Effector CD8-positive, alpha-beta T cell (primary cell): ENCODE measurements around the gene GTPBP1.

Source experiments
- DNase-seq: peaks from one replicate; lab custom pipeline; 2025; lab: John Stamatoyannopoulos, UW

Gene GTPBP1

DNA sequence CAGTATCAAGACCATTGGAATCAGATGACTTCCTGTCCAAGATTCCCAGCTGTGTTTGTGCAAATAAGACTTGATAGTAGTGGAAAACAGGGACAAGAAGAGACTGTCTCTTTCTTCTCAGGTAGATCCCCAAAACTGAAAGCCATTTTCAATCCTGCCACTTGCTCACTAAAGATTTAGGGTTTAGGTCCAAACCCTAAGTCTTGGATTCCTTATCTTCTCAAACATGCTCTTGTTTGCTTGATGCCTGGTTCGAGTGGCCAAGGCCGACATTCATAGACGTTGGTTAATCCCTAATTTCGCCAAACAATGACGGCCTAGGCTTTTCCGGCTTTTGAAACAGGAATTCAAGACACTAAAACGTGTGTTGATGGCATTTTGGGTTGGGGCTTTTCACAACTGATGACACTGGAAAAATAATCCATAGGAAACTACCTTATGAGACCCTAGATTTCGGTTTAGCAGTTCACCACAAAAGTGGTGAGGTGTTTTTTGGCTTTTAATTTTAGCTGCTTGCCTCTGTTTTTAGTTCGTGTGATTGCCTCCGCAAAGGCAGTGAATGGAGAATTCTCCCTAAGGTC lies 1.0 kb upstream of the GTPBP1 start:
- no peak for DNase-seq

DNA sequence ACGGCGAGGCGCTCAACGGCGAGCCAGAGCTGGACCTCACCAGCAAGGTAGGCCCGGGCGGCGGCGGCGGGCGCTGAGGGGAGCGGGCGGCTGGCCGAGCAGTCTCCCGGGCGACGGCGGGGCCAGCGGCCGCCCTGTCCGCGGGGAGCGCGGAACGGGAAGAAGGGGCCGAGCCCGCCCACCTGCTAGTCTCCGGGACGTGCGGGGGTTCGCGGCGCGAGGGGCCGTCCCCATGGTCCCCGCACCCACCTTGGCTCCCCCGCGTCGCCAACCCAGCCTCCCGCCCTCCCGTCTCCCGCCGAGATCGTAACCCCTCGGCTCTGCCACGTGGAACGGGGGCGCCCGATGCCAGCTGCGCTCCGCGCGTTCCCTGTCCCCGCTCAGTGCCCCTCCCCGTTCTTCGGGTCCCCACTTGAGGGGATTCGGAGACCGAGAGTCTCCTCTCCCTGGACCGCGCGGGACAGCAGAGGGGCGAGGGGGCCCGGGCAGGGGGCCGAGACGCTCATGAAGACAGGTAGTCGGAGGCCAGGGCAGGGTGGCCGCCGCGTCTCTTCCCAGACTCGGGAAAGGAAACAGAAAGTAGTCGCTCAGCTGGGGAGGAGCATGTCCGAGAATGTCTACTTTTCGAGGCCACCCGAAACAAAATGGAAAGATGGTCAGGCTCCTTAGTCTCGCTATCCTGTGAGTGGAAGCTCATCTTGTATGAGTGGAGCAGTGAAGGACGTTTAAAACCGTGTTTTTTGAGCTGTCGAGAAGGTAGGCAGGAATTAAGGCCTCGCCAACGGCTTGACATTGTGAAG lies 557 bp downstream of the GTPBP1 start:
- peak; percentile 28 for DNase-seq

DNA sequence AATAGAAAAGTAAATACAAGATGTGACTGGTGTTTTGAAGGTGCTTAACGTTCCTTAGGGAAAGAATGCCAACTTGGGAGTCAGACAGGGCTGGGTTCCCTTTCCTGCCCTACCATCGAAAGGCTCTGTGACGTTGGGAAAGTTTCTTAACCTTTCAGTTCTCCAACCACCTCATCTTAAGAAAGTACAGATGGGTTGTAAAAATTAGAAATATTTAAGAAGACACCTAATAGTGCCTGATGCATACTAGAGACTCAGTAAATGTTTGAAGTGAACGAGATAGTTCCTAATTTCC lies 1.1 kb downstream of the GTPBP1 start:
- no peak for DNase-seq

DNA sequence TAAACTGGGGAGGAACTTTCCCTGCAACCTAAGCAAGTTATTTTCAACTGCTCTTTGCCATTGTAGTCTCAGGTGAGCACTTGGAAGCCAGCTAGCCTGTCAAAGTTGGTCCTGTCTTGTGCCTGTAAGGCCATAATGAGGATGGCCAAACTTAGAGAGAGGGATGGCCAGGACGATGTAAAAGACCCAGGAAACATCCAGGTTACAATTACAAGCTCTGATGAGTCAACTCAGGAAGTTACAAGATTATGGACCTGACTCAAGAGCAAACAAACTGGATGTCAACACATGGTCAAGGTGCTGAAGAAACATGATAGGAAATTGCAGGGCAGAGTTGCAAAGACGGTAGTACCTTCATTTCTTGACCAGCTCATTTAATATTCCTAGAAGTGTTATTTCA lies 1.6 kb downstream of the GTPBP1 start:
- DNase-seq = no peak

DNA sequence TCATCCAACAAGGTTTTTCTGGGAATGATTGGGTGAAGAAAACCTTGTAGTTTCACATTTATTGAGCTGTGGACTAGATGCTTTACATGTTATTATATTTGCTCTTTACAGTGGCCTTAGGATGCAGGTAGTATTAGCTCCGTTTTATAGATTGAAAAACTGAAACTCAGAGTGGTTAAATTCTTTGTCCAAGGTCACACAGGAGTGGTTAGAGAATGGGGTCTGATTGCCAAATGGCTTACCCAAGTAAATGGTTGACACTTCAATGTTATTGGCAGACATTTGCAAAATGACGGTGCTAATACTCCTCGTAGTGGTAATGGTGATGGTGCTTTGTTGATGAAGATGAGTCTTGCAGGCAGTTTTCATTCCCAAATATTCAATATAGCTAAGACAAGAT lies 2.2 kb downstream of the GTPBP1 start:
- no peak for DNase-seq

DNA sequence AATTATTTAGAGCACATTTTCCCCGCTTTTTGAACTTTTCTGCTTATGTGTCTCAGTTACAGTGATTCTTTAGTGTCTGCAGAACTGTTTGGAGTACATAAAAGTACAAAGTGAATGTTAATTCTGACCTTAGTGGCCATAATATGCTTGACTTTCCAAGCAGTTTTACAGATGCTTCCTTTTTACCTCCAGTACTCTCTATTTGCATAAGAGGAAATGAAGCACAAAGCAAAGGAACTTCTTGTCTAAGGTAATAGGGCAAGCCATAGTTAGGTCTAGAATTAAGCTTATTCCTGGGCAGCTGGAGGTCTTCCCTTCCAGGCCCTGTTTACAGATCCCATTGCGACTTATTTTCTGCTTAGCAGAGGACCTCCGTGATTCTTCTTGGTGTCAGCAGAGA lies 3.6 kb downstream of the GTPBP1 start:
- no peak for DNase-seq

DNA sequence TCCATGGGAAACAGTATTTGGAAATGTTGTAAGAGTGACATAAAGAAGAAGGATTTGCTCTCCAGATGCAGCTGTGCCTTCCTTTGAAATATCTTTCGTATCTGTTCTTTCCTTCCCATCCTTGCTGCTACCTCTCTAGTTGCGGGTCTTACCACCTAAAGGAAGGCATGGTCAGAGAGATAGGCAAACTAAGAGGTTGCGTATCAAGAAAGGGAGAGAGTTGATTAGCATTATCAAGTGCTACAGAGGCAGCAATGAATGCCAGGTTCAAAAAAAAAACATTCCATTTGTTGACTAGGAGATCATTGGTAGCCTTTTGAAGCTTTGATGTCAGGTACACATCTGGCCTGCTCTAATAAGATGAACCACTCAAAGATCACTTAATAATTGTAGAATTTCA lies 4.6 kb downstream of the GTPBP1 start:
- no peak for DNase-seq

DNA sequence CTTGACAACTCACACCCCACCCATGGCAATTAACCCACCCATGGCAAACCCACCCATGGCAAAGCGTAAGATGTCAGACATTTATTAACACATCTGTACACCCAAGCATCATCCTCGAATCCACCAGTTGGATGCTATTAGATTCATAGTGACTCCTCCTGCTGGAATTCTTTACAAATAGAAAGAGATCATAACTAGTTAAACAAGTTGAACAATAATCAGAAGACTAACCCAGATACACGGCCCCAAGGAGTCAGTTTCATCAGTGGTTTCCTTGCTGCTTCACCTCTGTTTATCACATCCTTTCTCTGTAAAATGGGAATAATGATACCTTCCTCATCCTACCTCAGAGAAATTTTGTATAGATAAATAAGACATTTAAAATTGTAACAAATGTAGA lies 5.1 kb downstream of the GTPBP1 start:
- no peak for DNase-seq

DNA sequence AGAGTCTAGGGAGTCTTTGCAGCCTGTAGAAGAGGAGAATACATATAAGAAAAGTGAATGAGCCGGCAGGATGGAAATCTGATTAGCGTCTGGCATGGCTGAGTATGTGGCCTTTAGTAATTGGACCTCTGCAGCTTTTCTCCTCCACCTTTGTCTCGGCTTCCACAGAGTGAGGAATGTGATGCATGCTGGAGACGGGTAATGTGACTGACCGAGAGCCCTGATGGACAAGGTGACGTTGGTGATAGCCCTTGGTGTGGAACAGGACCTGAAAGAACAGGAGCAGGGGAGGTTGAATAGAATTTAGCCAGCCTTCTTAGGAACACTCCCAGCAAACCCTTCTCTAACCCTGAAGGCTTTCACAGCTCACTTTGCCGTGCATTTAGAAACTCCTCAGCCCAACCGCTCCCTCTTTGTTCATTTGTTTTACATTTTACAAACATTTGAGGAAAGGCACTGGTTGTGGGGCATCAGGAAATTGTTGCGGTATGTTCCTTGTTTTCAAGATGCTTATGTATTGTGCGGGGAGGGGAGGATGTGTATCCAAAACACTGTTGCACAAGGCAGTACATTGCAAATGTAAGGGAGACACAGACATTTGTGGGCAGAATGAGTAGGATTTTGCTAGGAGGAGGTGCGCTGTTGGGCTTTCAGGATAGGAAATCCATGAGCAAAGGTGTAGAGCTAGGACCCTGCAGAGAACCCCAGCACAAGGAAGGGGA lies 6.9 kb downstream of the GTPBP1 start:
- DNase-seq = no peak

DNA sequence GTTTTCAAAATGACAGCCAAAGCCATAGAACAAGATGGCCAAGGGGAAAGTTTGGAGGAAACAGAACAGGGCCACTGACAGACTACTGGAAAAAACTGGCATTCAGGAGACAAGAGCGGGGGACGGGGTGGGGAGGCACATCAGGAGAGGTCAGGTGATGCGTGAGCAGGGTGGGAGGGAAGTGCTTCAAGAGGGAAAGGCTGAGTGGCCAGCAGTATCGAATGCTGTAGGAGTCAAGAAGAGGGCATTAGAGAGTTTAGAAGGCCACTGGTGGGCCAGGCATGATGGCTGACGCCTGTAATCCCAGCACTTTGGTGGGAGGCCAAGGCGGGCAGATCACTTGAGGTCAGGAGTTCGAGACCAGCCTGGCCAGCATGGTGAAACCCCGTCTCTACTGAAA lies 8.2 kb downstream of the GTPBP1 start:
- DNase-seq = no peak

DNA sequence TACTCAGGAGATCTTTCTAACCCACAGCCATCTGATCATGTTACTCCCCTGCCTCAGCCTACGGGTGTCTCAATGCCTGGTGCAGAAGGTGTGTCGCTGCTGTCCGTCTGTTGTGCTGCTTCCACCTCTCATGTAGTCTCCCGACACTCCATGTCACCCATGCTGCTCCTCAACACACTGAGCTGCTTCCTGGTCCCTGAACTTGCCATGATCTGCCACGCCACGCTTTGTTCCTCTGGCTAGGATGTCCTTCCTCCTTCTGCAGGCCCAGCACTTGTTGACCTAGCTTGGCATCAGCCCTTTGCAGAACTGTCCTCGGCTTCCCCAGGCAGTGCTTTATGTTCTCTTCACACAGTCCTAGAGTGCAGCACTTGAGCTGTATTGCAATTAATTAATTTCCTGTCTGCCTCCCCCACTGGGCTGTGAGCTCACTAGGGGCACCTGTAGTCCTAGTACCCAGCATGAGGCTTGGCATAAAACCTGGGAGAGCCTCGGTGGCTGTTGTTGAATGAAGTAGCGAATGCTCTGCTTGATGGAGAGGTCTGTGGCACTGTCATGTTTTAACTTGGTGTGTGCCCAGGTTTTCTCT lies 9.5 kb downstream of the GTPBP1 start:
- DNase-seq = no peak

DNA sequence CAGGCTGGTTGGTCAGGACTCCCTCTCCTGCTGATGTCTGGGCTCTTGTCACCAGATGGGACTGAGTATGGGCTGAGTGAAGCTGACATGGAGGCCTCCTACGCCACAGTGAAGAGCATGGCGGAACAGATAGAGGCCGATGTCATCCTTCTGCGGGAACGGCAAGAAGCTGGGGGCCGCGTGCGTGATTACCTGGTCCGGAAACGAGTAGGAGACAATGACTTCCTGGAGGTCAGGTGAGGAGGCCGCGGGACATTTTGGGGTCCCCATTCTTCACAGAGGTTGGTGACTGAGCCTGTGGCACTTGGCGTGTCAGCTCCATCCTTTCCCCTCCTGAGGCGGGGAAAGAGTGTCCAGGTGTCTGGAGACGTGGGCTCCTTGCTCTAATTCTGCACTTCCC lies 10.1 kb downstream of the GTPBP1 start:
- DNase-seq = no peak

DNA sequence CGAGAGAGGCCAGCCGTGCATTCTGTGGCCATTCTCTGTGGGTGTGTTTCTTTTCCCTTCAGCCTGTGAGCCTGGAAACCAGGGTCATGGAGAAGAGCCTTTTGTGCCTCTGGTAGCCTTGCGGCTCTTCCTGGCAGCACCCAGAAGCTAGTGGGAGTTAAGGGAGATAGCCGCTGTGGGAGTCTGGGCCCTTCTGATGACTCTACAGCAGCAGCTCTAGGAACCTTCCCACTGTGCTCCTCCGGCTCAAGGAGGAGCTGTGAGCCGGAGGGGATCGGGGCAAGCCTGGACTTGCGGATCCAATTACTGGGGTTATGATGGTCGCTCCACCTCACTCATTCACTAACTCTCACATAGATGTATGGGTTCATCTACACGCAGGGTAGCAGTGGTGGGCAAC lies 10.5 kb downstream of the GTPBP1 start:
- no peak for DNase-seq

DNA sequence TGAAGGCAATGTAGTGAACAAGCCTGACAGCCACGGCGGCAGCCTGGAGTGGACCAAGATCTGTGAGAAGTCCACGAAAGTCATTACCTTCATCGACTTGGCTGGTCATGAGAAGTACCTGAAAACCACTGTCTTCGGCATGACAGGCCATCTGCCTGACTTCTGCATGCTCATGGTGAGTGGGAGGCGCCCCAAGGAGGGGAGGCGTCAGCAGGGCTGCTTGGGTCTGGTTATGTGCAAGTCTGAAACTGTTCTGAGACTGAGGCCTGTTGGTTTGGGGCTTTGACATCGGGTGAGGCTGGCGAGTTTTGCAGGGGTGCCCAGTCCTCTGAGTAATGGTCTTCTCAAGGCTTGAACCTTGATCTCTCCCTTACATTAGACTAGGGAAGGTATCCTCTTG lies 11.1 kb downstream of the GTPBP1 start:
- no peak for DNase-seq

DNA sequence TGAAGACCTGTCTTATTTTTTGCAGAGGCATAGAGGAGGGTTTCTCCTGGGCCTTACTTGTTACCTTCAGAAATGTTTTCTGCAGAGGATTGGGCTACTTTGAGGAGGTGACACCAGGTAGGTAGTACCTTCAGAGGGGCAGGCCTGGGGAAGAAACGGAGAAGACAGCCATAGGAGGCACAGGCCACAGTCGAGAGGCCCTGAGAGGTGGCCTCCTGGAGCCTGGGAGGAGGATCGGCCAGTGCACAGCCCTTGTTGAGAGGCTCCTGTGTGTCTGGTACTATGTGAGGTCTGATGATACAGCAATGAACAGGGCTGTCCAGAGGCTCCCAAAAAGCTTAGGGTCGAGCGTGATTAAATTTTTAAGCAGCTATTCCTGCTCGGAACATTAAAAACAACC lies 11.5 kb downstream of the GTPBP1 start:
- DNase-seq = no peak

DNA sequence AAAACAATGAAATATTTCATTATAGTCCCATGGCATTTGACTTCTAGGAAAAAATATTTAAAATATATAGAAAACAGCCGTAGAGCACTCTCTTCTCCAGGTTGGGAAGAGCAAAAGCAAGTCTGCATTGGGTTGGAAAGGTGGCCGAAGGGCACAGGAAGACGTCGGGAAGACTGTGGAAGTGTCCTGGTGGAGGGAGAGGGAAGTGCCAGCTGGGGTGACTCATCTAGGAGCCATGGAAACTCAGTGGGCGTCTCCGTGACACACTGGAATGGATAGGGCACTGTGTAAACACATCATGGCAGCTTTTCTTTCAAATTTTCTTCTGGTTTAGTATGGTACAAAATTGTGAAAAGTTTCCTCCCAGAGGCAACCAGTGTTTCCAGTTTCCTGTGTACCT lies 12.7 kb downstream of the GTPBP1 start:
- DNase-seq = no peak

DNA sequence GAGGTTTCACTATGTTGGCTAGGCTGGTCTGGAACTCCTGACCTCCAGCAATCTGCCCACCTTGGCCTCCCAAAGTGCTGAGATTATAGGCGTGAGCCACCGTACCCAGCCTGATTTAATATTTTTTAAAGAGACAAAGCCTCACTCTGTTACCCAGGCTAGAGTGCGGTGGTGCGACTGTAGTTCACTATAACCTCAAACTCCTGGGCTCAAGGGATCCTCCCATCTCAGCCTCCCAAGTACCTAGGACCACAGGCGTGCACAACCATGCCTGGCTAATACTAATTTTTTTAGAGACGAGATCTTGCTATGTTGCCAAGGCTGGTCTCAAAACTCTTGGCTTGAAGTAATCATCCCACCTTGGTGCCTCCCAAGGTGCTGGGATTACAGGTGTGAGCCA lies 13.5 kb downstream of the GTPBP1 start:
- no peak for DNase-seq

DNA sequence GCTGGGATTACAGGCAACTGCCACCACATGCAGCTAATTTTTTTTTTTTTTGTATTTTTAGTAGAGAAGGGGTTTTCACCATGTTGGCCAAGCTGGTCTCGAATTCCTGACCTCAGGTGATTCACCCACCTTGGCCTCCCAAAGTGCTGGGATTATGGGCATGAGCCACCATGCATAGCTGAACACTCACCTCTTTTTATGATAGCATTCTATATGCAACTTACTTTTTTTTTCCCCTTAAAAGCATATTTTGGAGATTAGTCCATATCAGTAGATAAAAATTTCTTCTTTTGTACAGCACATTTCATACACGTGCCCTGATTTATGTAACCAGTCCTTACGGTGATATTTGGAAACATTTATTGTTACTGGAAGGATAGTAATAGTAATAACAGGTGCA lies 14.6 kb downstream of the GTPBP1 start:
- no peak for DNase-seq

DNA sequence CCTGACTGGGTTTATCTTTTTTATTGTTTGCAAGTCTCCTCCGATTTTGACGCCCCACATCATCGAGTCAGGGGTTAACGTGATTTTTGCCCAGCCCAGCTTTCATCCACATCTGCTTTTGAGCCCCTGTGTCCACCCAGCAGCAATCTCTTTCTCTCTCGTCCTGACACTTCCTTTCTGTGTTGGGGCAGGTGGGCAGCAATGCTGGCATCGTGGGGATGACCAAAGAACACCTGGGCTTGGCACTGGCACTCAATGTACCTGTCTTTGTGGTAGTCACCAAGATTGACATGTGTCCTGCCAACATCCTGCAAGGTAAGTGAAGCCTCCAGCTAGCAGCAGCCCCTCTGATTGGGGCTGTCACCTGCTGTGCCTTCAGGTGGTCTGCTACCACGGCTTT lies 15.8 kb downstream of the GTPBP1 start:
- no peak for DNase-seq

DNA sequence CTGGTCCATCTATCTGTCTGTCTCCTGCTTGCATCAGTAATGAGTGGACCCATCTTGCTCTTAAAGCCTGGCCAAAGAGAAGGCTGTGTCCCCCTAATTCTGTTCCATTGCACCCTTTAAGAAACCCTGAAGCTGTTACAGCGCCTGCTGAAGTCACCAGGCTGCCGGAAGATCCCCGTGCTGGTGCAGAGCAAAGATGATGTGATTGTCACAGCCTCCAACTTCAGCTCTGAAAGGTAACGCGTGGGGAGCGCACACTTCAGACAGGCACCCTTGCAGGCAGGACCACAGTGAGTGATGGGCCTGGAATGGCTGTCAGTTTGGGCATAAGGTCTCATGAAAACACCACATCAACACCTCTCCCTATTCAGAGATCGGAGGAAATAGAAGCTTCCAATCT lies 18.4 kb downstream of the GTPBP1 start:
- DNase-seq = no peak

DNA sequence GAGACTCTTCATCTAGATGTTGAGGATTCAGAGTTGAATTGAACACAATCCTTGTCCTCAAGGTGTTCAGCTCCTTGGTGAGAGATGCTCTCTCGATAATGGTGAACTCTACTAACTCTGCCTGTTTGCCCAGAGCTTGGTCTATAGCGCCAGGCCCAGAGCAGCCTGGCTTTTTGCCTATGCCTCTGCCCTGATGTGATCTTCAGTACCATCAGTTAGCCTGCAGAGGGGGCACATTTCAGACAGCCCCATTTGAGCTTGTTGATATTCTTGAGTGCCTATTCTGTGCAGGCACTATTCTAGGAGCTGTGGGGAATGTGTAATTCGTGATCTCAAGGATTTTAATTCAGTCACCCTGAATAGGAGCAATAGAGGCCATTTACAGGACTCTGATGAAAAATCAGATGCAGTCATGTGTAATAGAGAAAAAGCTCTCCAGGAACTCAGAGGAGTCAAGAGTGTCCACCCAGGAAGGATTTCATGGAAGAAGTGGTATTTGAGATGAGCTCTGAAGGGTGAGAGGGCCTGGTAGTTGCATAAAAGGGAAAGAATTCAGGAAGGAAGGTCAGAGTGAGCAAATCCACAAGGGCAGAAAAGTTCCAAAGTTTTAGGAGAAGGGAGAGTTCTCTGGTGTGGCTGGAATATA lies 19.3 kb downstream of the GTPBP1 start:
- DNase-seq = no peak

DNA sequence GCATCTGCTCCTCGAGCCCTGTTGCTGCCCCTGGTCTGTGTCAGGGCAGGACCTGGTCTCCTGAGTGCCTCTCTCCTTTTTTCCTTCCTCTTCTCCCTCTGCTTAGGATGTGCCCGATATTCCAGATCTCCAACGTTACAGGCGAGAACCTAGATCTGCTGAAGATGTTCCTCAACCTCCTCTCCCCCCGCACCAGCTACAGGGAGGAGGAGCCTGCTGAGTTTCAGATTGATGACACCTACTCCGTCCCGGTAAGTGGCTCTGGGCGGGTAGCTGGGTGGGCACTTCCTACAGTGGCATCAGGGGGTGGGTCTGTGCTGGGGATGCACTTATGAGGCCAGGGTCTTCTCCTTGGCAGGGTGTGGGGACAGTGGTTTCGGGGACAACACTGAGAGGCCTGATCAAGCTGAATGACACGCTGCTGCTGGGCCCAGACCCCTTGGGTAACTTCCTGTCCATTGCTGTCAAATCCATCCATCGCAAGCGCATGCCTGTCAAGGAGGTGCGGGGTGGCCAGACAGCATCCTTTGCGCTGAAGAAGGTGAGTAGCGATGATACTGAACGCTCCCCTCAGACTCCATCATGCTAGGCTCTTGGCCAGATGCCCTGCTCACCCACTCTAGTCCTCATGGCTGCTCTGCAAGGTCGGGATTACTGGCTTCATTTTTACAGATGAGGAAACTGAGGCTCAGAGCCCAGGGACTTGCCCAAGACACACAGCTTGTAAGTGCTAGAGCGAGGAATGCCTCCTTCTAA lies 20.3 kb downstream of the GTPBP1 start:
- no peak for DNase-seq
